ENCODE results near the gene PCDHGB5. TPM values are rescaled to one million over a fixed set of nuclear protein-coding genes. Genes with fewer than 3 reads are reported as not detected.
"Not testable (repeated sequence)": the region's sequence is repeated elsewhere in the genome, so short reads cannot be mapped to it uniquely, and the experiment has no call there.

PCDHGB5 gene
- total RNA-seq, 1 donor from 2014 or later = 19.6 TPM

DNA sequence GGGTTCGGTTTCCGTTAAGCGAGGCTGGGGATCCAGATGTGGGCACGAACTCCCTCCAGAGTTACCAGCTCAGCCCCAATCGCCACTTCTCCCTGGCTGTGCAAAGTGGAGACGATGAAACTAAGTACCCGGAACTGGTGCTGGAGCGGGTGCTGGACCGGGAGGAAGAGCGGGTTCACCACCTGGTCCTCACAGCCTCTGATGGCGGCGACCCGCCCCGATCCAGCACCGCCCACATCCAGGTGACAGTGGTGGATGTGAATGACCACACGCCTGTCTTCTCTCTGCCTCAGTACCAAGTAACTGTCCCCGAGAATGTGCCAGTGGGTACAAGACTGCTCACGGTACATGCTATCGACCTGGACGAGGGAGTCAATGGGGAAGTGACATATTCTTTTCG lies 14.4 kb upstream of the PCDHGB5 start:
- Histone ChIP-seq H3K4me1 (no peaks in the 10 kb centered on the region), H3K9me3 (peaks cover 81 to 96% of the 10 kb centered on the region in 2 donors), H3K27me3 (no peaks in the 10 kb centered on the region), H3K4me3 (no peak overlapping the region), H3K27ac (no peak overlapping the region), H3K36me3 (peaks cover 0 to 6% of the 10 kb centered on the region in 2 donors)
- DNase-seq (ENCODE audit: low spot score in 2 of 2) = no peak
- TF ChIP-seq, protein P1, sequence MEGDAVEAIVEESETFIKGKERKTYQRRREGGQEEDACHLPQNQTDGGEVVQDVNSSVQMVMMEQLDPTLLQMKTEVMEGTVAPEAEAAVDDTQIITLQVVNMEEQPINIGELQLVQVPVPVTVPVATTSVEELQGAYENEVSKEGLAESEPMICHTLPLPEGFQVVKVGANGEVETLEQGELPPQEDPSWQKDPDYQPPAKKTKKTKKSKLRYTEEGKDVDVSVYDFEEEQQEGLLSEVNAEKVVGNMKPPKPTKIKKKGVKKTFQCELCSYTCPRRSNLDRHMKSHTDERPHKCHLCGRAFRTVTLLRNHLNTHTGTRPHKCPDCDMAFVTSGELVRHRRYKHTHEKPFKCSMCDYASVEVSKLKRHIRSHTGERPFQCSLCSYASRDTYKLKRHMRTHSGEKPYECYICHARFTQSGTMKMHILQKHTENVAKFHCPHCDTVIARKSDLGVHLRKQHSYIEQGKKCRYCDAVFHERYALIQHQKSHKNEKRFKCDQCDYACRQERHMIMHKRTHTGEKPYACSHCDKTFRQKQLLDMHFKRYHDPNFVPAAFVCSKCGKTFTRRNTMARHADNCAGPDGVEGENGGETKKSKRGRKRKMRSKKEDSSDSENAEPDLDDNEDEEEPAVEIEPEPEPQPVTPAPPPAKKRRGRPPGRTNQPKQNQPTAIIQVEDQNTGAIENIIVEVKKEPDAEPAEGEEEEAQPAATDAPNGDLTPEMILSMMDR (IDR thresholded peaks at IDR 0.05) = no peak
- intact Hi-C loops (cut with DNase I) = no loop called here

DNA sequence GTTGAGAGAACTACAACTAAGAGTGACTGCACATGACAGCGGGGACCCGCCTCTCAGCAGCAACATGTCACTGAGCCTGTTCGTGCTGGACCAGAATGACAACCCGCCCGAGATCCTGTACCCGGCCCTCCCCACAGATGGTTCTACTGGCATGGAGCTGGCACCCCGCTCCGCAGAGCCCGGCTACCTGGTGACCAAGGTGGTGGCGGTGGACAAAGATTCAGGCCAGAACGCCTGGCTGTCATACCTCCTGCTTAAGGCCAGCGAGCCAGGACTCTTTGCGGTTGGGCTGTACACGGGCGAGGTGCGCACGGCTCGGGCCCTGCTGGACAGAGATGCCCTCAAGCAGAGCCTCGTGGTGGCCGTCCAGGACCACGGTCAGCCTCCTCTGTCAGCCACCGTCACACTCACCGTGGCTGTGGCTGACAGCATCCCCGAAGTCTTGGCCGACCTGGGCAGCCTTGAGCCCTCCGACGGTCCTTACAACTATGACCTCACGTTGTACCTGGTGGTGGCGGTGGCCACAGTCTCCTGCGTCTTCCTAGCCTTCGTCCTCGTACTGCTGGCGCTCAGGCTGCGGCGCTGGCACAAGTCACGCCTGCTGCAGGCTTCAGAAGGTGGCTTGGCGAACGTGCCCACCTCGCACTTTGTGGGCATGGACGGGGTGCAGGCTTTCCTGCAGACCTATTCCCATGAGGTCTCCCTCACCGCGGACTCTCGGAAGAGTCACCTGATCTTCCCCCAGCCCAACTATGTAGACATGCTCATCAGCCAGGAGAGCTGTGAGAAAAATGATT lies 13.1 kb upstream of the PCDHGB5 start:
- intact Hi-C loops (cut with DNase I) = no loop called here
- Histone ChIP-seq H3K27me3 (no peaks in the 10 kb centered on the region), H3K36me3 (peaks cover 0 to 6% of the 10 kb centered on the region in 2 donors), H3K4me1 (no peaks in the 10 kb centered on the region), H3K4me3 (no peak overlapping the region), H3K27ac (no peak overlapping the region), H3K9me3 (peaks cover 86 to 96% of the 10 kb centered on the region in 2 donors)
- DNase-seq (ENCODE audit: low spot score in 2 of 2) = no peak
- TF ChIP-seq, protein P1 (IDR thresholded peaks at IDR 0.05) = no peak

DNA sequence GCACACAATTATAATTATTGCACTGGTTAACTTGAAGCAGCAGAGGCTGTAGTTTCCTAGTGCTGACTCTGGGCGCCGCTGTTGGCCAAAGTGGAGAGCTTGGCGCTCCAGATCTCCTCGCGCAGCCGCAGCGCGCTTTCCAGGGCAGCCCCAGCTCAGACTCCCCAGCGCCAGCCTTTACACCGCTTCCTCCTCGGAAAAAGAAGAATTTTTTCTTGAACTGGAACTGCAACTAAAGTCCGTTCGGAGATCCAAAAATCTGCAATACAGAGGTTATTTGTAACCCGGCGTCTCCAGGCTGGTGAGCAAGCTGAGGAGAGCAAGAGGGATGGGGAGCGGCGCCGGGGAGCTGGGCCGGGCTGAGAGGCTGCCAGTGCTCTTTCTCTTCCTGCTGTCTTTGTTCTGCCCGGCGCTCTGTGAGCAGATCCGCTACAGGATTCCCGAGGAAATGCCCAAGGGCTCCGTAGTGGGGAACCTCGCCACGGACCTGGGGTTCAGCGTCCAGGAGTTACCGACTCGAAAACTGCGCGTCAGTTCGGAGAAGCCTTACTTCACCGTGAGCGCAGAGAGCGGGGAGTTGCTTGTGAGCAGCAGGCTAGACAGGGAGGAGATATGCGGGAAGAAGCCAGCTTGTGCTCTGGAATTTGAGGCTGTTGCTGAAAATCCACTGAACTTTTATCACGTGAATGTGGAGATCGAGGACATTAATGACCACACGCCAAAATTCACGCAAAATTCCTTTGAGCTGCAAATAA lies 10.0 kb upstream of the PCDHGB5 start, which contains the start of gene PCDHGB4:
TSS of gene PCDHGB4 (plus strand) at position 142 of the 755 bp plus-strand sequence. CDS start at position 329, 187 bp downstream.
- H3K27me3 ChIP-seq; intact Hi-C loops (cut with DNase I); H3K36me3 ChIP-seq; H3K4me1 ChIP-seq; DNase-seq (ENCODE audit: low spot score in 2 of 2); H3K27ac ChIP-seq: not testable (repeated sequence)
- TF ChIP-seq, protein P1 (IDR thresholded peaks at IDR 0.05) = peak in 2 of 3 experiments; percentile 14 to 15
- H3K9me3 ChIP-seq = peaks cover 82 to 97% of the 10 kb centered on the region in 2 donors
- H3K4me3 ChIP-seq = peak within 1 kb of the TSS in 1 of 2 donors; percentile 23

DNA sequence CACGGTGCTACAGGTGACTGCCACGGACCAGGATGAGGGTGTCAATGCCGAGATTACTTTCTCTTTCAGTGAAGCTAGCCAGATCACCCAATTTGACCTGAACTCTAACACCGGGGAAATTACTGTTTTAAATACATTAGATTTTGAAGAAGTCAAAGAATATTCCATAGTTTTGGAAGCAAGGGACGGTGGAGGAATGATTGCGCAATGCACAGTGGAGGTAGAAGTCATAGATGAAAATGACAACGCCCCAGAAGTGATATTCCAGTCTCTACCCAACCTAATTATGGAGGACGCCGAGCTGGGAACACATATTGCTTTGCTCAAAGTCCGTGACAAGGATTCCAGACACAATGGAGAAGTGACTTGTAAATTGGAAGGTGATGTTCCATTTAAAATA lies 9.1 kb upstream of the PCDHGB5 start:
- intact Hi-C loops (cut with DNase I) = no loop called here
- H3K27me3 ChIP-seq = no peaks in the 10 kb centered on the region
- TF ChIP-seq, protein P1 (IDR thresholded peaks at IDR 0.05) = no peak
- peaks cover 83 to 97% of the 10 kb centered on the region in 2 donors for H3K9me3 ChIP-seq
- H3K4me1 ChIP-seq = no peaks in the 10 kb centered on the region
- peaks cover 0 to 9% of the 10 kb centered on the region in 2 donors for H3K36me3 ChIP-seq
- H3K4me3 ChIP-seq = peak overlapping the region in 1 of 2 donors; percentile 23
- DNase-seq (ENCODE audit: low spot score in 2 of 2) = no peak
- no peak overlapping the region for H3K27ac ChIP-seq

DNA sequence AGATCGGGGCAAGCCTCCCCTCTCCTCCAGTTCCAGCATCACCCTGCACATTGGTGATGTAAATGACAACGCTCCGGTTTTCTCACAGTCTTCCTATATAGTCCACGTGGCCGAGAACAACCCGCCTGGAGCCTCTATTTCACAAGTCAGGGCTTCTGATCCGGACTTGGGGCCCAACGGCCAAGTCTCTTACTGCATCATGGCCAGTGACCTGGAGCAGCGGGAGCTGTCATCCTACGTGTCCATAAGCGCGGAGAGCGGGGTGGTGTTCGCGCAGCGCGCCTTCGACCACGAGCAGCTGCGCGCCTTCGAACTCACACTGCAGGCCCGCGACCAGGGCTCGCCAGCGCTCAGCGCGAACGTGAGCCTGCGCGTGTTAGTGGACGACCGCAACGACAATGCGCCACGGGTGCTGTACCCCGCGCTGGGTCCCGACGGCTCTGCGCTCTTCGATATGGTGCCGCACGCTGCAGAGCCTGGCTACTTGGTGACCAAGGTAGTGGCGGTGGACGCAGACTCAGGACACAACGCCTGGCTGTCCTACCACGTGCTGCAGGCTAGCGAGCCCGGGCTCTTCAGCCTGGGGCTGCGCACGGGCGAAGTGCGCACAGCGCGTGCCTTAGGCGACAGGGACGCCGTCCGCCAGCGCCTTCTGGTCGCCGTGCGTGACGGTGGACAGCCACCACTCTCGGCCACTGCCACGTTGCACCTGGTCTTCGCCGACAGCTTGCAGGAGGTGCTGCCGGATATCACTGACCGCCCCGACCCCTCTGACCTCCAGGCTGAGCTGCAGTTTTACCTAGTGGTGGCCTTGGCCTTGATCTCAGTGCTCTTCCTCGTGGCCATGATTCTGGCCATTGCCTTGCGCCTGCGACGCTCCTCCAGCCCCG lies 8.3 kb upstream of the PCDHGB5 start:
- Histone ChIP-seq H3K27me3 (no peaks in the 10 kb centered on the region), H3K27ac (no peak overlapping the region), H3K4me1 (no peaks in the 10 kb centered on the region), H3K9me3 (peaks cover 83 to 97% of the 10 kb centered on the region in 2 donors), H3K36me3 (peaks cover 0 to 9% of the 10 kb centered on the region in 2 donors), H3K4me3 (no peak overlapping the region)
- no peak for DNase-seq (ENCODE audit: low spot score in 2 of 2)
- intact Hi-C loops (cut with DNase I) = no loop called here
- TF ChIP-seq, protein P1 (IDR thresholded peaks at IDR 0.05) = no peak
